ENCODE results near the gene GMDS.

Gene GMDS

GRCh38 chr6:2218866-2219265 lies 26.5 kb downstream of the GMDS start:
- ATAC-seq, result no peak

GRCh38 chr6:2216794-2217383 lies 28.5 kb downstream of the GMDS start:
- TF ChIP-seq GLIS3 (CRISPR knock-in tag; IDR thresholded peaks at IDR 0.05) (no peak), ESRRG (CRISPR knock-in tag; IDR thresholded peaks at IDR 0.05) (no peak), PPARA (CRISPR knock-in tag; IDR thresholded peaks at IDR 0.05; ENCODE audit: borderline replicate concordance) (no peak), BACH2 (CRISPR knock-in tag; IDR thresholded peaks at IDR 0.05; ENCODE audit: borderline replicate concordance) (no peak), TSHZ2 (CRISPR knock-in tag; IDR thresholded peaks at IDR 0.05) (no peak), ISL1 (CRISPR knock-in tag; IDR thresholded peaks at IDR 0.05) (no peak), OSR1 (CRISPR knock-in tag; IDR thresholded peaks at IDR 0.05) (no peak), SNAI2 (CRISPR knock-in tag; IDR thresholded peaks at IDR 0.05) (no peak), CSDC2 (CRISPR knock-in tag; IDR thresholded peaks at IDR 0.05) (no peak), TOX (CRISPR knock-in tag; IDR thresholded peaks at IDR 0.05; ENCODE audit: borderline replicate concordance) (no peak), ZFP30 (CRISPR knock-in tag; IDR thresholded peaks at IDR 0.05) (no peak), ZNF70 (CRISPR knock-in tag; IDR thresholded peaks at IDR 0.05) (no peak)
- TF ChIP-seq, protein P1, sequence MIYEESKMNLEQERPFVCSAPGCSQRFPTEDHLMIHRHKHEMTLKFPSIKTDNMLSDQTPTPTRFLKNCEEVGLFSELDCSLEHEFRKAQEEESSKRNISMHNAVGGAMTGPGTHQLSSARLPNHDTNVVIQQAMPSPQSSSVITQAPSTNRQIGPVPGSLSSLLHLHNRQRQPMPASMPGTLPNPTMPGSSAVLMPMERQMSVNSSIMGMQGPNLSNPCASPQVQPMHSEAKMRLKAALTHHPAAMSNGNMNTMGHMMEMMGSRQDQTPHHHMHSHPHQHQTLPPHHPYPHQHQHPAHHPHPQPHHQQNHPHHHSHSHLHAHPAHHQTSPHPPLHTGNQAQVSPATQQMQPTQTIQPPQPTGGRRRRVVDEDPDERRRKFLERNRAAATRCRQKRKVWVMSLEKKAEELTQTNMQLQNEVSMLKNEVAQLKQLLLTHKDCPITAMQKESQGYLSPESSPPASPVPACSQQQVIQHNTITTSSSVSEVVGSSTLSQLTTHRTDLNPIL (CRISPR knock-in tag; IDR thresholded peaks at IDR 0.05; ENCODE audit: low read depth), result no peak
- TF ChIP-seq, protein P2, sequence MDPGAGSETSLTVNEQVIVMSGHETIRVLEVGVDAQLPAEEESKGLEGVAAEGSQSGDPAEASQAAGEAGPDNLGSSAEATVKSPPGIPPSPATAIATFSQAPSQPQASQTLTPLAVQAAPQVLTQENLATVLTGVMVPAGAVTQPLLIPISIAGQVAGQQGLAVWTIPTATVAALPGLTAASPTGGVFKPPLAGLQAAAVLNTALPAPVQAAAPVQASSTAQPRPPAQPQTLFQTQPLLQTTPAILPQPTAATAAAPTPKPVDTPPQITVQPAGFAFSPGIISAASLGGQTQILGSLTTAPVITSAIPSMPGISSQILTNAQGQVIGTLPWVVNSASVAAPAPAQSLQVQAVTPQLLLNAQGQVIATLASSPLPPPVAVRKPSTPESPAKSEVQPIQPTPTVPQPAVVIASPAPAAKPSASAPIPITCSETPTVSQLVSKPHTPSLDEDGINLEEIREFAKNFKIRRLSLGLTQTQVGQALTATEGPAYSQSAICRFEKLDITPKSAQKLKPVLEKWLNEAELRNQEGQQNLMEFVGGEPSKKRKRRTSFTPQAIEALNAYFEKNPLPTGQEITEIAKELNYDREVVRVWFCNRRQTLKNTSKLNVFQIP (CRISPR knock-in tag; IDR thresholded peaks at IDR 0.05; ENCODE audit: borderline replicate concordance, low read depth), result no peak
- TF ChIP-seq, protein P3, sequence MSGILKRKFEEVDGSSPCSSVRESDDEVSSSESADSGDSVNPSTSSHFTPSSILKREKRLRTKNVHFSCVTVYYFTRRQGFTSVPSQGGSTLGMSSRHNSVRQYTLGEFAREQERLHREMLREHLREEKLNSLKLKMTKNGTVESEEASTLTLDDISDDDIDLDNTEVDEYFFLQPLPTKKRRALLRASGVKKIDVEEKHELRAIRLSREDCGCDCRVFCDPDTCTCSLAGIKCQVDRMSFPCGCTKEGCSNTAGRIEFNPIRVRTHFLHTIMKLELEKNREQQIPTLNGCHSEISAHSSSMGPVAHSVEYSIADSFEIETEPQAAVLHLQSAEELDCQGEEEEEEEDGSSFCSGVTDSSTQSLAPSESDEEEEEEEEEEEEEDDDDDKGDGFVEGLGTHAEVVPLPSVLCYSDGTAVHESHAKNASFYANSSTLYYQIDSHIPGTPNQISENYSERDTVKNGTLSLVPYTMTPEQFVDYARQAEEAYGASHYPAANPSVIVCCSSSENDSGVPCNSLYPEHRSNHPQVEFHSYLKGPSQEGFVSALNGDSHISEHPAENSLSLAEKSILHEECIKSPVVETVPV (CRISPR knock-in tag; IDR thresholded peaks at IDR 0.05), result no peak
- no peak for ATAC-seq

More at GRCh38 chr6:2218866-2219265, 26.5 kb downstream of the GMDS start:
- no peak for TF ChIP-seq ZNF565 (CRISPR knock-in tag; conservative IDR thresholded peaks at IDR 0.05; ENCODE audit: low read depth)
- no peak for TF ChIP-seq OSR1 (CRISPR knock-in tag; IDR thresholded peaks at IDR 0.05)
- no peak for TF ChIP-seq PATZ1 (CRISPR knock-in tag; IDR thresholded peaks at IDR 0.05; ENCODE audit: borderline replicate concordance)
- no peak for TF ChIP-seq ZC3H10 (CRISPR knock-in tag; IDR thresholded peaks at IDR 0.05)
- TF ChIP-seq ZNF70 (CRISPR knock-in tag; IDR thresholded peaks at IDR 0.05), result no peak
- TF ChIP-seq TOX (CRISPR knock-in tag; IDR thresholded peaks at IDR 0.05; ENCODE audit: borderline replicate concordance), result no peak
- TF ChIP-seq ISL1 (CRISPR knock-in tag; IDR thresholded peaks at IDR 0.05), result no peak
- no peak for TF ChIP-seq RARB (CRISPR knock-in tag; IDR thresholded peaks at IDR 0.05)
- TF ChIP-seq ZNF8 (CRISPR knock-in tag; IDR thresholded peaks at IDR 0.05), result no peak
- no peak for TF ChIP-seq BACH2 (CRISPR knock-in tag; IDR thresholded peaks at IDR 0.05; ENCODE audit: borderline replicate concordance)
- TF ChIP-seq ZFP30 (CRISPR knock-in tag; IDR thresholded peaks at IDR 0.05), result no peak
- no peak for TF ChIP-seq CSDC2 (CRISPR knock-in tag; IDR thresholded peaks at IDR 0.05)
- no peak for TF ChIP-seq GLIS3 (CRISPR knock-in tag; IDR thresholded peaks at IDR 0.05)
- TF ChIP-seq, protein P3 (CRISPR knock-in tag; IDR thresholded peaks at IDR 0.05), result no peak
- TF ChIP-seq, protein P1 (CRISPR knock-in tag; IDR thresholded peaks at IDR 0.05; ENCODE audit: low read depth), result no peak
- TF ChIP-seq ZFP3 (CRISPR knock-in tag; IDR thresholded peaks at IDR 0.05), result no peak

Data from SK-N-SH treated with all-trans-retinoic acid at 6 μM for 48 hours (cell line).